GM19238 (cell line): ENCODE results near the gene MC1R.
"Not testable (repeated sequence)": the region's sequence is repeated elsewhere in the genome, so short reads cannot be mapped to it uniquely, and the experiment has no call there.

ENCODE experiments used
- DNase-seq: peaks from one replicate; pipeline ENCODE4 v3.0.0; 2011; ENCODE audit warnings: low spot score; ENCODE audit not compliant: insufficient read length

The MC1R gene

DNA sequence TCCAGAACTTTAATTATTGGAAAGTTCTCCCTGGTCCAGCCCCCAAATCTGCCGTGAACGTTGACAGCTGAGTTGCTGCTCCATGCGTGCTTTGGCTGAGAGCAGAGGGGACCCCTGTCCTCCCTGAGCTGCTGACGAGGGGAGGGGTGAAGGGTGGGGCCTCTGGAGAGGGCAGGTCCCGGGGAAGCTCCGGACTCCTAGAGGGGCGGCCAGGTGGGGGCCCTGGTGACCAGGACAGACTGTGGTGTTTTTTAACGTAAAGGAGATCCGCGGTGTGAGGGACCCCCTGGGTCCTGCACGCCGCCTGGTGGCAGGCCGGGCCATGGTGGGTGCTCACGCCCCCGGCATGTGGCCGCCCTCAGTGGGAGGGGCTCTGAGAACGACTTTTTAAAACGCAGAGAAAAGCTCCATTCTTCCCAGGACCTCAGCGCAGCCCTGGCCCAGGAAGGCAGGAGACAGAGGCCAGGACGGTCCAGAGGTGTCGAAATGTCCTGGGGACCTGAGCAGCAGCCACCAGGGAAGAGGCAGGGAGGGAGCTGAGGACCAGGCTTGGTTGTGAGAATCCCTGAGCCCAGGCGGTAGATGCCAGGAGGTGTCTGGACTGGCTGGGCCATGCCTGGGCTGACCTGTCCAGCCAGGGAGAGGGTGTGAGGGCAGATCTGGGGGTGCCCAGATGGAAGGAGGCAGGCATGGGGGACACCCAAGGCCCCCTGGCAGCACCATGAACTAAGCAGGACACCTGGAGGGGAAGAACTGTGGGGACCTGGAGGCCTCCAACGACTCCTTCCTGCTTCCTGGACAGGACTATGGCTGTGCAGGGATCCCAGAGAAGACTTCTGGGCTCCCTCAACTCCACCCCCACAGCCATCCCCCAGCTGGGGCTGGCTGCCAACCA is at the start of gene MC1R:
TSS of gene MC1R (plus strand) at position 410 of the 895 bp plus-strand sequence. CDS start at position 807, 397 bp downstream.
- peak; percentile 50 for DNase-seq

DNA sequence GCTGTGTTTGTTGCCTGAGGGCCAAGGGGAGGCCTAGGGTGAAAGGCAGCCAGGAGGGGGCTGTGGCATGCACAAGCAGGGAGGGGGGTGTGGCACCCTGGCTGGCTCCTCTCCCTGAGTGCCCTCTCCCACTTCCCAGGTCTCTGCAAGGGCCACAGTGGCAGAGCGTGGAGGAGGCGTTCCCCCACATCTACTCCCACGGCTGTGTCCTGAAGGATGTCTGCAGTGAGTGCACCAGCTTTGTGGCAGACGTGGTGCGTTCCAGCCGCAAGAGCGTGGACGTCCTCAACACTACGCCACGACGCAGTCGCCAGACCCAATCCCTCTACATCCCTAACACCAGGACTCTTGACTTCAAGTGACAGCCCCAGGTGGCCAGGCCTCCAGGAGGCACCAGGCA is 48.8 kb upstream of the MC1R start:
- no peak for DNase-seq

DNA sequence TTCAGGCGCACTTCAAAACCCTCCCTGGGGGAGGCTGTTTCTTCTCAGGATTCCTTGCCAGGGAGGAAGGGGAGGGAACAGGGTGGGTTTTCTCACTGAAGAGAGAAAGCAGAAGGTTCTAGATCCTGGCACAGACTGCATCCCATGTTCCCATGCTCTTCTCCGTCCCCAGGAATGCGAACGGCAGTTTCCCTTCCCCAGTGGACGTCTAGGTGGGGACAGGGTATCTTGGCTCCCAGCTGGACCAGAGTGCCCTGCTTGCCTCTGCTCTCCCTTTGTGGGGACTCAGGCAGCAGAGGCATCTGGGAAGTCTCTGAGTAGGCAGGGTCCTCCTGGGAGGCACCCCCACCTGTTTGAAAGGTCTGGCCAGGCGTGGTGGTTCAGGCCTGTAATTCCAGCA is 48.2 kb upstream of the MC1R start:
- no peak for DNase-seq

DNA sequence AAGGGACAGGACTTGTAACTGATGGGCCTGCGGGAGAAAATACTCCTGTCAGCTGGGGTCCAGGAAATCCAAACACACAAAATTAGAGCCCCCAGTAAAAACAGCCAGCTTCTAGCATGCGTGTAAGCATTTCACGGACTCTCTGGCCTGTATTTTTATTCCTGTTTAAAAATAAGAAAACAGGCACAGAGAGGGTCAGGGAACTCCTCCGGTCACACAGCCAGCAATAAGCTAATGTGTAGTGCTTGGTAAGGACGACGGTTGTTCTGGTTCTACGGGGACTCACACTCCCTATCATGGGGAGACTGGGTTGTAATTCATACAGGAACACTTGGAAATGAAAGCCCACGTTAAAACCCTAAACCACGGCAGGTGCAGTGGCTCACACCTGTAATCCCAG is 46.8 kb upstream of the MC1R start:
- DNase-seq, result no peak

DNA sequence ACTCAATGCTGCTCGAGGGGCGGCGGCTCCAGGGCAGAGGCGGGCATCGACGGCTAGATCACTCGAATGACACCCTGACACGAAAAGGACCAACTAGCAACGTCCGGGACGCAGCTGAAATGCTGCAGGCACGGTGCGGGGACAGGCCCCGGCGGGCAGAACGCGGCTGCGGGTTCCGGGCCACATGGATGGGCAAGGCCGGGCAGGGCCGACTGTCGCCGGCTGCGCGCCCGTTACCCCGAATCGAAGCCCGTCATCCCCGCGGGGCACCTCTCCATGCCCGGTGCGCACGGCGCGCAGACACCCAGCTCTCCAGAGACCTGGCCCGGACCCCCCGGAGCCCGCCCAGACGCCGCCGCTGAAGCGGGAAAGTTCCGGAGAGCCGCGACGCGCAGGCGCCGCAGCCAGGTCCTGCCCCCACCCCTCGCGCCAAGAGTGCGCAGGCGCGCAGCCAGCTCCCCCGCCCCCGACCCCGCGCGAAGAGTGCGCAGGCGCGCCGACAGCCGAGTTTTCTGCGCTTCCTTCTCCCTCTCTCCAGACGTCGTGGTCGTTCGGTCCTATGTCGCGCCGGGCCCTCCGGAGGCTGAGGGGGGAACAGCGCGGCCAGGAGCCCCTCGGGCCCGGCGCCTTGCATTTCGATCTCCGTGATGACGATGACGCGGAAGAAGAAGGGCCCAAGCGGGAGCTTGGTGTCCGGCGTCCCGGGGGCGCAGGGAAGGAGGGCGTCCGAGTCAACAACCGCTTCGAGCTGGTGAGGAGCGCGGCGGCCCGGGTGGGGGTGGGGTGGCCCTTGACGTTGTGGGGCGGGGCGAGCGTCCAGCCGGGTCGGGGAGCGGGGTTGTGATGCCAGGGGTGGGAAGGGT is 45.3 kb upstream of the MC1R start, which contains the start of gene TCF25:
TSS of gene TCF25 (plus strand) at position 484 of the 863 bp plus-strand sequence. CDS start at position 560, 76 bp downstream.
- DNase-seq, result peak; percentile 75

DNA sequence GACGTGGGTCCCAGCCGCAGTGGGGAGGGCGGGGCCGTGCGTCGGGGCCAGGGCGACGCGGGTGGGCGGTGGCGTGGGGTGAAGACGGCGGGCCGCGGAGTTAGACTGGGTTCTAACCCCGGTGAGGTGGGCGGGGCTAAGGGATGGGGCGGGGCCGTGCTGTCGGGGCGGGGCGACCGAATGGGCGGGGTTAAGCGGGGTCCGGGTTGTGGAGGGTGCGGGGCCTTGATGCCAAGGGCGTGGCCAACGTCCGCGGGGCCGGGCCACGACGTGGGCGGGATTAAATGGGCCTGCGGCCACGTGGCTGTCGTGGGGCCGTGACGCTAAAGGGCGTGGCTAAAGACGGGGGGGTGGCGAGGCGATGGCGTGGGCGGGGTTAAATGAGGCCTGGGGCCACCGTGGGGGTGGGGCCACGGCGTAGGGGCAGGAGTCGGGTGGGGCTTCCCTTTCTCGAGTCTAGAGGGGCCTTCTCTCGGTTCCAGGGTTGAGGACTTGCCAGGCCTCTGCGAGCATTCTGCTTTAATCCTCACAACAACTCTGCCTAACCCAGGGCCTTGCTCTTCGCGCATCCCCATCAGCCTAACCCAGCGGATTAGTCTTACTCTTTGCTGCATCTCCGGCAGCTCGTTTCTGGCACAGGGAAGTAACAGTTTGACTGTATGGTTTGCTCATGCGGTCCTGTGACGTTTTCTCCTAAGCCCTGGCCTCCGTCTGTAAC is 44.5 kb upstream of the MC1R start:
- DNase-seq, result peak; percentile 84

DNA sequence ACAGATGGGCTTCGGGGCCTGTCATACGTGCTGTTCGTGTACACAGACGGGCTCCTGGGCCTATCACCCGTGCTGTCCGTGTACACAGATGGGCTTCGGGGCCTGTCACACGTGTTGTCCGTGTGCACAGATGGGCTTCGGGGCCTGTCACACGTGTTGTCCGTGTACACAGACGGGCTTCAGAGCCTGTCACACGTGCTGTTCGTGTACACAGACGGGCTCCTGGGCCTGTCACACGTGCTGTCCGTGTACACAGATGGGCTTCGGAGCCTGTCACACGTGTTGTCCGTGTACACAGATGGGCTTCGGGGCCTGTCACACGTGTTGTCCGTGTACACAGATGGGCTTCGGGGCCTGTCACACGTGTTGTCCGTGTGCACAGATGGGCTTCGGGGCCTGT is 39.5 kb upstream of the MC1R start:
- not testable (repeated sequence) for DNase-seq

DNA sequence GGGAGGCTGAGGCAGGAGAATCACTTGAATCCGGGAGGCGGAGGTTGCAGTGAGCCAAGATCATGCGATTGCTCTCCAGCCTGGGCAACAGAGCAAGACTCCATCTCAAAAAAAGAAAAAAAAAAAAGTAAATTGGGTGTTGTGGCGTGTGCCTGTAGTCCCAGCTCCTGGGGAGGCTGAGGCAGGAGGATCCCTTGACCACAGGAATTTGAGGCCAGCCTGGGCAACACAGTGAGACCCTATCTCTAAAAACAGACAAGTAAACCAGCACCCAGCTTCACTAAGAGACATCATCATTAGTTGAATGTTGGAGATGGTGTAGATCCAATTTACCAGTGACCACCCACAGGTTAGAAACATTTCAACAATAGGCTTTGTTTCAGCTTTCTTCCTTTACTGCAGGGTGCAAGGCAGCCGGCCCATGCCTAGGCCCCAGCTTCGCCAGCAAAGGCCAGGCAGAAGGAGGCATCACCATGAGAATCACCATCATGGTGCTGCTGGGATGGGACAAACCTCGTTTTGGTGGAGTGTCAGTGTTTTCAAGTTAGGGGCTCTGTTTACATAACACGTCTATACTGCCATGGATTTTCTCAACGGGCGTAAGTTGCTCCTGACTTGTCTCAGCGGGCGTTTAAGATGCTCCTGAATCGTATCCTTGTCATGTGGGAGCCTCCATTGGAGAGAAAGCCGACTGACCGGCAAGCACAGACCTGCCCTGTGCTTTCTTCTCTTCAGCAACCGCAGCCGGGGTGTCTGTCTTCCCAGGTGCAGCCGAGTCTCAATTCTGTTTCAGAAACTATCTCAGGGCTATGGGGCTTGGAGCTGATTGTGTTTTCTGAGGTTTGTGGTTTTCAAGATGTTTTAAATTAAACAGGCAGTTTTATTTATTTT is 37.9 kb upstream of the MC1R start:
- no peak for DNase-seq

DNA sequence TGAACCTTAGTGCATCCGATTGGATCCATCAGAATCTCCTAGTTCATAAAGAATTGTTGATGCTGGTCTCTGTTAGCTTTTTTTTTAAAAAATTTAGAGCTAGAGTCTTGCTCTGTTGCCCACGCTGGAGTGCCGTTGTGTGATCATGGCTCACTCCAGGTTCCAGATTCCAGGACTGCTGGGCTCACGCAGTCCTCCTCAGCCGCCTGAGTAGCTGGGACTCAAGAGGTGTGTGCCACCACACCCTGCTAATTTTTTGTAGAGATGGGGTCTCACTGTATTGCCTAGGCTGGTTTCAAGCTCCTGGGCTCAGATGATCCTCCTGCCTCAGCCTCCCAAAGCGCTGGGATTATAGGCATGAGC is 37.3 kb upstream of the MC1R start:
- no peak for DNase-seq

DNA sequence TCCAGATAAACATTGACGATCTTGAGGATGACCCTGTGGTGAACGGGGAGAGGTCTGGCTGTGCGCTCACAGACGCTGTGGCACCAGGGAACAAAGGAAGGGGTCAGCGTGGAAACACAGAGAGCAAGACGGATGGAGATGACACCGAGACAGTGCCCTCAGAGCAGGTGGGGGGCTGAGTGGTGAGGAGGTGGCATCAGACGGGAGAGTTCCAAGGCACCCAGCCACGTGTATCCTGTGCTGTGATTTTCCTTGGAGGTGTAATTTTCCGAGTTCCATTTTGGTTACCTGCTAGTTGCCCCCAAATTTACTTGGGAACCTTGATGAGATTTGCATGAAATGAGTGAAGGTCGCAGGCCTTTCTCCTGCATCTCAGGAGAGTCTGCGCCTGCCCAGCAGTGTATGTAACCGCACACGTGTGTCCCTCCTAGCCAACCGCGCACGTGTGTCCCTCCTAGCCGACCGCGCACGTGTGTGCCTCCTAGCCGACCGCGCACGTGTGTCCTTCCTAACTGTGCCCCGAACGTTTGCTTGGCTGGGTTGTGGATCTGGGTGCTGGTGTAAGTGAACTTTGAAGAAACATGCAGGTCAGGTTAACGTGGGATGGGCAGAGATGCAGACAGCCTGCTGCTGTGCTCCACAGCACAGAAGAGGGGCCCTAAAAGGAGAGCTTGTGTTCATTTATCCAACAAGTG is 35.2 kb upstream of the MC1R start:
- DNase-seq, result no peak

DNA sequence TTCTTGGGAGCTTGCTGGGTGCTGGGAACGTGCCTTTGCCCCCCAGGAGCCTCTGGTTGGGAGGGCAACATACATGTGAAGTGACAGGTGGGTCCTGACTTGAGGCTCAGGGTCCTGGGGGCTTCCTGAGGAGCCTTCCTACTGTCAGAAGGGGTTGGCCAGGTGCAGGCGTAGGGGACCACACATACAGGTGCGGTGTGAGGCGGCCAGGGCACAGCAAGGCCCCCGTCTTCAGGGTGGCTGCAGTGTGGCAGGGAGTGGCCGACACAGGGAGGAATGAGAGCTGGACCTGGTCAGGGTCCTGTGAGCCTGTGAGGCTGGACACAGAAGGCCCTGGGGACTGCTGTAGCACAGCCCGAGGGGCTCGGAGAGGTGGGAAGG is 34.6 kb upstream of the MC1R start:
- no peak for DNase-seq

DNA sequence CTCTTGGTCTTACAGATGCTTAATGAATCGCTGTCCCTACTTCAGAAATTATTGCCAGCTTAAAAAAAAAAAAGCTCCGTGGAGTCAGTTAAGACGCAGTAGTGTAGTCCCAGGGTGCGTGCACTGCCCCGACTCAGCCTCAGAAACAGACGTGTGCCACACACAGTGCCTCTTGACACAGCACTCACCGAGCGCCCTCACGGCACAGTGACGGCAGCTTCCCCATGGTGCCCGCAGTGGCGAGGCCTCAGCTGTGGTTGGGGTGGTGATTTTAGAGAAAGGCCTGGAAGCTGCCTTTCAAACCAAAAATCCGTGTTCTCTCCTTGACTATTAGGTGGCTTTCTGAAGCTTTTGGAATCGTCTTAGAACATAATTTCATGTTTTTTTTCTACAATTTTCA is 31.4 kb upstream of the MC1R start:
- DNase-seq, result no peak

DNA sequence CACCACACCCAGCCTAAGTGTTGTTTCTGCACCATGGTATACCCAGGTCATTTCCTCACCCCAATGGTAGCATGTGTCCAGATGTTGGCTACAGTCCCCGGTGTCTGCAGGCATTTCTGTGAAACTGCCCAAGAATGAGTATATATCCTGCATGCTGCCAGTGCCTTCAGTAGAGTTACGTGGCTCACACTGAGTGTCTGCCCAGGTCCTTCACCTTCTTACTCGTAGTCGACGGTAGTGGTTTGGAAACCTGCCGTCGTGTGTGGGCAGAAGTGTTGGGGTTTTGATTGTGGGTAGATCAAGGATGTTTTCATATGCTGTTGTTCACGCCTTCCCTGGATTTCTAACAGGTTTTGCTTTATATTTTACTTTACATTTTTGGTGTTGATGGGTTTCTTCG is 28.5 kb upstream of the MC1R start:
- no peak for DNase-seq

DNA sequence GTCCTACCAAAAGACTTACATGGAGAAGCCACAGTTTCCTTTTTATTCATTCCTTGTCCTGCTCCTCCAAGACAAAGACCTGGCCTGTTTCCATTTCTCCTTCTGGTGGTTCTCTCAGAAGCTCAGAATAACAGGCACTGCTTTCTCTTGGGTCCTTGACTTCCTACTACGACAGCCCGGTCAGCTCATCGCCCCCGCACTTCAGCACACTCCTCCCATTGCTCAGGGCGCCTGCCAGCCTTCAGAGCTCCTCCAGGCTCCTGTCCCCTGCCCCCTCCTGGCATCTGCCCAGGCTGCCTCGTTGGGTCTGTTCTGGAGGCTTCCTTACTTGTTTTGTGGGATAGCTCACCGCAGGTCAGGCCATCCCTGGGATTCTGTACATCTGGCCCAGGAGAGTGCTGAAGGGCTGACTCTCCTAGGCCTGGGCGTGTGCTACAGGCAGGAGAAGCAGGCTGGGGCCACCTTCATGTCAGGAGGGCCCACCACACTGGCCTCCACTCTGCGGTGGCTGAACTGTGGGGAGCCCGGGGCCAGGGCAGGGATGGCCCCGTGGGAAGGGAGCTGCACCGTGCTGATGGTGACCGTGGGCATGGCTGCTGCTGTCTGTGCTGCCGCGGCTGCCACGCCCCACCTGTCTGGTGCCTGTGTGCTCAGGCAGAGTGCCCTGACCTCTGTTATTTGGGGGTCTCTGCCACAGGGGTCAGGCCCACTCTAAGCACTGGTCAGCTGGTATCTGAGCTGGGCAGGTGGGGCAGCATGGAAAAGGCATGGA is 27.6 kb upstream of the MC1R start:
- DNase-seq, result no peak

DNA sequence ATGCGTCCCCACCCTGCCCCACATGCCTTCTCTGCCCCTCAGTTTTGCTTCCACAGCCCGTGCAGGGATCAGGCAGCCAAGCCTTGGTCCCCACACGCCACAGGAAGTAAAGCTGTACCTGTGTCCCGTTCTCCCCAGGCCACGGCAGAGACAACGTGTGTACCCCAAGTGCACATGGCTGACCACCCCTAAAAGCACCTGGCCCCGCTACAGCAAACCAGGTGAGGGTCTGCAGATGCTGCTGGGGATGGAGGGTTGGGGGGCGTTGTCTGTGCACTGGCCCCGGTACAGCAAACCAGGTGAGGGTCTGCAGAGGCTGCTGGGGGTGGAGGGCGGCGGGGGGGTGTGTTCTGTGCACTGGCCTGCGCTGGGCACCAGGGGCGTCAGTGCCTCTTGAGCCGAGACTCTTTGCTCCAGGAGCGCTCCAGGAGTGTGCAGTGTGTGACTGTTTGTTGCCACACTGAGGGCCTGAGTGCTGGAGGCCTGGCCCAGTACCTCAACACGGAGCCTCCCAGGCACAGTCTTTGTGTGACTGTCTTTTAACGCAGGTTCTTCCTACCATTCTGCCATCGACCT is 26.5 kb upstream of the MC1R start:
- no peak for DNase-seq

DNA sequence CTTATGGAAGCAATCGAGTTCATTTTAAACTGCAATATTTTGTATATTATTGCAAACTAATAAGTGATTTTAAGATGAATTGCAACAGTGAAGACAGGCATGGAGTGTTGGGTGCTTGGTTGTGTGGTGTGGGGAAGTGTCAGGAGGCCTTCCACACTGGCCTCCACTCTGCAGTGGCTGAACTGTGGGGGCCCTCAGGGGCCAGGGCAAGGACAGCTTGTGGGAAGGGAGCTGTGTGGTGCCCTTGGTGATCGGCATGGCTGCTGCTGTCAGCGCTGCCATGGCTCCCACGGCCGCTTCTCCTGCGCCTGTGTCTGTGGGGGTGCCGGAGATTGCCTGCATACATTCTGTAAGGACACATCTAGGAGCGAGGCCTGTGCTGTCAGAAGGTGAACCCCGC is 26.0 kb upstream of the MC1R start:
- DNase-seq, result no peak

DNA sequence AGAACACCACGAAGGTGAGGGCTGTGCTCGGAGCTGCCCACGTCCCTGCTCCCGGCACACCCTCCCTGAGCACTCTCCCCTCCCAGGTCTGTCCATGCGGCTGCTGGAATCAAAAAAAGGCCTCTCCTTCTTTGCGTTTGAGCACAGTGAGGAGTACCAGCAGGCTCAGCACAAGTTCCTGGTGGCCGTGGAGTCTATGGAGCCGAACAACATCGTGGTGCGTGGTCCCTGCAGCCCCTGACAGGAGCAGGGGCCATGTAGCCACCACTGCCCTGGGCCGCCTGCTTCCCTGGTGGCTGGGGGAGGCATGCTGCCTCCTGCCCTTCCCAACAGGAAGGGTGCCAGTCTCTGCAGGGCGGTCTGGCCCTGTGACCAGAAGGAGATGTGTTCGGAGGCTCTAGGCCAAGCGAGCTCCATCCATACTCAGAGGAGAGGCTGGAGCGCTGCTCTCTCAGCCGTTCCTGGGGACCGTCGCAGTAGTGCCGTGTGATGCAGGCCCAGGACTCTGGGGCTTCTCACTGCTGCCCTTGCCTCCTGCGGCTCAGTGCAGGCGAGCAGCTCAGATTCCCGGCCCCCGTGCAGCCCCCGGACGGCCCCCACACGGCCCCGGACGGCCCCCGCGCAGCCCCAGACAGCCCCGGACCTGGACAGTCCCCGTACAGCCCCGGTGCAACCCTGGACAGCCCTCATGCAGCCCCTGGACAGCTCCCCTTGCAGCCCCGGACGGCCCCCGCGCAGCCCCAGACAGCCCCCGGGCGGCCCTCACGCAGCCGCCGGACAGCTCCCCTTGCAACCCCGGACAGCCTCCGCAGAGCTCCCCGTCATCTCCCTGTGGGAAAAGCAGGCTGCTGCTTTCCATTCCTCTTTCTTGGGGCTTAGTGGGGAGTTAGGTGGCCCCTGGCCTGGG is 24.8 kb upstream of the MC1R start:
- no peak for DNase-seq
